ENCODE results near the gene RHCG. TPM values are rescaled to one million over a fixed set of nuclear protein-coding genes. Genes with fewer than 3 reads are reported as not detected.

RHCG gene
- total RNA-seq, 1 donor from 2014 or later, result not detected

- peaks cover 37% of the 10 kb centered on the region for H3K27me3 Mint-ChIP-seq
- no peaks in the 10 kb centered on the region for H3K36me3 Mint-ChIP-seq (ENCODE audit: low read depth)
- no peaks in the 10 kb centered on the region for H3K9me3 Mint-ChIP-seq
- H3K4me3 Mint-ChIP-seq, result no peak overlapping the region
- intact Hi-C loops (cut with micrococcal nuclease), result loop anchor here (1.0 kb wide), 1 partner anchor 61 kb away; no protein-coding TSS in a partner anchor
- H3K27ac Mint-ChIP-seq, result no peak overlapping the region
- H3K4me1 Mint-ChIP-seq, result no peaks in the 10 kb centered on the region
- no peak for DNase-seq
Measured at GRCh38 chr15:89495638-89496145, 691 bp downstream of the RHCG start.

GRCh38 chr15:89494941-89495637 lies 1.3 kb downstream of the RHCG start:
- Mint-ChIP-seq H3K4me1 (no peaks in the 10 kb centered on the region), H3K27me3 (peaks cover 39% of the 10 kb centered on the region), H3K36me3 (ENCODE audit: low read depth) (no peaks in the 10 kb centered on the region), H3K4me3 (no peak overlapping the region), H3K27ac (no peak overlapping the region), H3K9me3 (no peaks in the 10 kb centered on the region)
- intact Hi-C loops (cut with micrococcal nuclease), result loop anchor here (1.0 kb wide), 1 partner anchor 61 kb away; no protein-coding TSS in a partner anchor
- DNase-seq, result peak; percentile 75

- Mint-ChIP-seq H3K9me3 (no peaks in the 10 kb centered on the region), H3K27ac (no peak overlapping the region), H3K4me3 (no peak overlapping the region), H3K4me1 (no peaks in the 10 kb centered on the region), H3K27me3 (peaks cover 39% of the 10 kb centered on the region), H3K36me3 (ENCODE audit: low read depth) (no peaks in the 10 kb centered on the region)
- no peak for DNase-seq
- intact Hi-C loops (cut with micrococcal nuclease), result no loop called here
Measured at GRCh38 chr15:89494031-89494430, 2.4 kb downstream of the RHCG start.

GRCh38 chr15:89492934-89493631 lies 3.3 kb downstream of the RHCG start:
- Mint-ChIP-seq H3K27me3 (peaks cover 36% of the 10 kb centered on the region), H3K4me3 (no peak overlapping the region), H3K4me1 (no peaks in the 10 kb centered on the region), H3K9me3 (no peaks in the 10 kb centered on the region), H3K27ac (no peak overlapping the region), H3K36me3 (ENCODE audit: low read depth) (no peaks in the 10 kb centered on the region)
- DNase-seq, result no peak
- intact Hi-C loops (cut with micrococcal nuclease), result no loop called here

- no peak for DNase-seq
- H3K9me3 Mint-ChIP-seq, result no peaks in the 10 kb centered on the region
- H3K36me3 Mint-ChIP-seq (ENCODE audit: low read depth), result no peaks in the 10 kb centered on the region
- no peak overlapping the region for H3K27ac Mint-ChIP-seq
- intact Hi-C loops (cut with micrococcal nuclease), result no loop called here
- peaks cover 39% of the 10 kb centered on the region for H3K27me3 Mint-ChIP-seq
- no peak overlapping the region for H3K4me3 Mint-ChIP-seq
- H3K4me1 Mint-ChIP-seq, result no peaks in the 10 kb centered on the region
Measured at GRCh38 chr15:89492111-89492641, 4.2 kb downstream of the RHCG start.

GRCh38 chr15:89490814-89491315 lies 5.5 kb downstream of the RHCG start:
- intact Hi-C loops (cut with micrococcal nuclease), result no loop called here
- Mint-ChIP-seq H3K4me1 (peaks cover 2% of the 10 kb centered on the region), H3K4me3 (no peak overlapping the region), H3K27me3 (peaks cover 34% of the 10 kb centered on the region), H3K36me3 (ENCODE audit: low read depth) (no peaks in the 10 kb centered on the region), H3K27ac (no peak overlapping the region), H3K9me3 (no peaks in the 10 kb centered on the region)
- DNase-seq, result no peak

- no peak for DNase-seq
- Mint-ChIP-seq H3K27me3 (peaks cover 32% of the 10 kb centered on the region), H3K36me3 (ENCODE audit: low read depth) (no peaks in the 10 kb centered on the region), H3K4me1 (peaks cover 2% of the 10 kb centered on the region), H3K27ac (no peak overlapping the region), H3K9me3 (no peaks in the 10 kb centered on the region), H3K4me3 (no peak overlapping the region)
- intact Hi-C loops (cut with micrococcal nuclease), result no loop called here
Measured at GRCh38 chr15:89490081-89490813, 6.1 kb downstream of the RHCG start.

- H3K27me3 Mint-ChIP-seq, result peaks cover 31% of the 10 kb centered on the region
- peaks cover 2% of the 10 kb centered on the region for H3K4me1 Mint-ChIP-seq
- intact Hi-C loops (cut with micrococcal nuclease), result no loop called here
- H3K27ac Mint-ChIP-seq, result no peak overlapping the region
- no peak overlapping the region for H3K4me3 Mint-ChIP-seq
- DNase-seq, result no peak
- no peaks in the 10 kb centered on the region for H3K9me3 Mint-ChIP-seq
- no peaks in the 10 kb centered on the region for H3K36me3 Mint-ChIP-seq (ENCODE audit: low read depth)
Measured at GRCh38 chr15:89489376-89489775, 7.0 kb downstream of the RHCG start.

- no peak overlapping the region for H3K27ac Mint-ChIP-seq
- H3K36me3 Mint-ChIP-seq (ENCODE audit: low read depth), result no peaks in the 10 kb centered on the region
- H3K27me3 Mint-ChIP-seq, result peaks cover 33% of the 10 kb centered on the region
- H3K4me3 Mint-ChIP-seq, result no peak overlapping the region
- H3K4me1 Mint-ChIP-seq, result peaks cover 2% of the 10 kb centered on the region
- H3K9me3 Mint-ChIP-seq, result no peaks in the 10 kb centered on the region
- no peak for DNase-seq
- intact Hi-C loops (cut with micrococcal nuclease), result no loop called here
Measured at GRCh38 chr15:89487791-89488190, 8.6 kb downstream of the RHCG start.

- no peaks in the 10 kb centered on the region for H3K36me3 Mint-ChIP-seq (ENCODE audit: low read depth)
- peaks cover 33% of the 10 kb centered on the region for H3K27me3 Mint-ChIP-seq
- H3K4me3 Mint-ChIP-seq, result peak overlapping the region; percentile 13
- no peak overlapping the region for H3K27ac Mint-ChIP-seq
- intact Hi-C loops (cut with micrococcal nuclease), result no loop called here
- H3K9me3 Mint-ChIP-seq, result no peaks in the 10 kb centered on the region
- peaks cover 2% of the 10 kb centered on the region for H3K4me1 Mint-ChIP-seq
- peak; percentile 78 for DNase-seq
Measured at GRCh38 chr15:89486726-89487050, 9.7 kb downstream of the RHCG start.

GRCh38 chr15:89483079-89483478 lies 13.3 kb downstream of the RHCG start:
- DNase-seq, result no peak
- intact Hi-C loops (cut with micrococcal nuclease), result no loop called here
- Mint-ChIP-seq H3K4me3 (no peak overlapping the region), H3K27ac (no peak overlapping the region), H3K27me3 (peaks cover 23% of the 10 kb centered on the region), H3K36me3 (ENCODE audit: low read depth) (no peaks in the 10 kb centered on the region), H3K9me3 (no peaks in the 10 kb centered on the region), H3K4me1 (peaks cover 2% of the 10 kb centered on the region)

GRCh38 chr15:89482139-89482538 lies 14.2 kb downstream of the RHCG start:
- Mint-ChIP-seq H3K27ac (no peak overlapping the region), H3K27me3 (peaks cover 14% of the 10 kb centered on the region), H3K4me1 (peaks cover 2% of the 10 kb centered on the region), H3K9me3 (no peaks in the 10 kb centered on the region), H3K36me3 (ENCODE audit: low read depth) (no peaks in the 10 kb centered on the region), H3K4me3 (no peak overlapping the region)
- intact Hi-C loops (cut with micrococcal nuclease), result no loop called here
- DNase-seq, result no peak

- intact Hi-C loops (cut with micrococcal nuclease), result no loop called here
- Mint-ChIP-seq H3K9me3 (no peaks in the 10 kb centered on the region), H3K4me3 (no peak overlapping the region), H3K27me3 (peaks cover 7% of the 10 kb centered on the region), H3K27ac (no peak overlapping the region), H3K4me1 (no peaks in the 10 kb centered on the region), H3K36me3 (ENCODE audit: low read depth) (no peaks in the 10 kb centered on the region)
- DNase-seq, result no peak
Measured at GRCh38 chr15:89480505-89480904, 15.9 kb downstream of the RHCG start.

- Mint-ChIP-seq H3K9me3 (no peaks in the 10 kb centered on the region), H3K36me3 (ENCODE audit: low read depth) (no peaks in the 10 kb centered on the region), H3K27me3 (peaks cover 1% of the 10 kb centered on the region), H3K4me3 (no peak overlapping the region), H3K4me1 (no peaks in the 10 kb centered on the region), H3K27ac (no peak overlapping the region)
- intact Hi-C loops (cut with micrococcal nuclease), result no loop called here
- no peak for DNase-seq
Measured at GRCh38 chr15:89479173-89479572, 17.2 kb downstream of the RHCG start.

All from activated CD4-positive, alpha-beta T cell treated with anti-CD3 and anti-CD28 coated beads, Interleukin-2, amount 10 ng/mL, durations not matched to agents 24 days and 14 days (primary cell).